ENCODE measurements around the gene CNTF. TPM values are rescaled to one million over a fixed set of nuclear protein-coding genes. Genes with fewer than 3 reads are reported as not detected.

CNTF gene
- total RNA-seq, 2 donors from 2014 or later, result 1.8 to 2.1 TPM

DNA sequence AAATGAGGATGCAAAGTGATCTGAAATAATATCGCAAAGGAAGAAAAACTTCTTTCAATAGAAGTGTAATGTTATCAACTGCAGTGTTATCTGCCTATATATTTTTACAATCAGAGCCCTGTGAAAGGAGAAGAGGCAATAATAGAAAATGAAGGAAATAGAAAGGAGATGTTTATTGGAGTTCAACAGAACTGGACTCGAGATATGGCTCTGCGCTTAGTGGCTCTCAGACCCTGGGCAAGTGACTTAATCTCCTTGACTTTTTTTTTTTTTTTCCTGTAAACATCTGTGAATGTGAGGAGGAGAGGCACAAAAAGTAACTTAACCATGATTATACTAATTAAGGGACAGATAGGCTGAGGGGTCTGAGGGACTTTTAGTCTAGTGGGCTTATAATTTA, 18.9 kb downstream of the CNTF start:
- no peak for DNase-seq
- intact Hi-C loops (cut with DNase I), result no loop called here
- Histone ChIP-seq H3K27me3 (no peaks in the 10 kb centered on the region), H3K4me3 (no peak overlapping the region), H3K27ac (peak overlapping the region; percentile 45), H3K9ac (ENCODE audit: low read depth in 2 of 2, low read length in 2 of 2) (peak overlapping the region in 1 of 2 donors; percentile 23), H3K4me1 (no peaks in the 10 kb centered on the region), H3K9me3 (no peaks in the 10 kb centered on the region), H3K36me3 (no peaks in the 10 kb centered on the region)
- TF ChIP-seq, protein P1, sequence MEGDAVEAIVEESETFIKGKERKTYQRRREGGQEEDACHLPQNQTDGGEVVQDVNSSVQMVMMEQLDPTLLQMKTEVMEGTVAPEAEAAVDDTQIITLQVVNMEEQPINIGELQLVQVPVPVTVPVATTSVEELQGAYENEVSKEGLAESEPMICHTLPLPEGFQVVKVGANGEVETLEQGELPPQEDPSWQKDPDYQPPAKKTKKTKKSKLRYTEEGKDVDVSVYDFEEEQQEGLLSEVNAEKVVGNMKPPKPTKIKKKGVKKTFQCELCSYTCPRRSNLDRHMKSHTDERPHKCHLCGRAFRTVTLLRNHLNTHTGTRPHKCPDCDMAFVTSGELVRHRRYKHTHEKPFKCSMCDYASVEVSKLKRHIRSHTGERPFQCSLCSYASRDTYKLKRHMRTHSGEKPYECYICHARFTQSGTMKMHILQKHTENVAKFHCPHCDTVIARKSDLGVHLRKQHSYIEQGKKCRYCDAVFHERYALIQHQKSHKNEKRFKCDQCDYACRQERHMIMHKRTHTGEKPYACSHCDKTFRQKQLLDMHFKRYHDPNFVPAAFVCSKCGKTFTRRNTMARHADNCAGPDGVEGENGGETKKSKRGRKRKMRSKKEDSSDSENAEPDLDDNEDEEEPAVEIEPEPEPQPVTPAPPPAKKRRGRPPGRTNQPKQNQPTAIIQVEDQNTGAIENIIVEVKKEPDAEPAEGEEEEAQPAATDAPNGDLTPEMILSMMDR (IDR thresholded peaks at IDR 0.05), result no peak

DNA sequence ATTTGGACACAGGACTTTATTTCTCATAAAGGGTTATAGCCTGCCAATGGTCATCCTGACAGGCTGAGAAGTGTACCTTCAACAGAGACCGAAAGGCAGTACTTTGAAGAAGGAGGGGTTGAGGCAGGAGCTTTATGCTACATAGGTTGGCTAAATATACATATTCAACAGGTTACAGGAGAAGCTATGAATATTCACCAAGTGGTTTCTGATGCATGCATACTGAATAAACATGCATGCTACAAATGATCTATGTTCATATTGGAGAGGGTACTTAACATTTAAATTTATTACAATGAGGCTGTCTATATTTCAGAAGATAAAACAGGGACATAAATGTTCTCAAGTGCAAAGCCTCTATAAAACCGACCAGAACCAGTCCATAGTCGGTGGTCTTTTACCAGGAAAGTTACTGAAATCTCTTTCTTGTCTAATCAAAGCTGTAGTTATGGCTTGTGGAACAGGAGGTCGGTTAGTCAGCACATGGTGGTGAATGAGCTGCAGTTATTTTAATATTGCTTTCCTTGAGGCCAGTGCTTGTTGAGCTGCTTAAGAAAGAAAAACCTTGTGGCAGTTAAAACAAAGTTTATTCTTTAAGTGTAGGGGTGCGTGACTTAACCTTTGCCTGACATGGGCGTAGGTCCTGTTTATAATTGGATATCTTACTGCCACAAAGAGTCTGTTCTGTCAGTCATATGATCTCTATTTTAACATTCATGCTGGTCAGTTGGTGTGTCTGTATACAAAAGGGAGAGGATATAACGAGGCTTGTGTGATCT, 19.5 kb downstream of the CNTF start:
- H3K4me1 ChIP-seq, result no peaks in the 10 kb centered on the region
- intact Hi-C loops (cut with DNase I), result no loop called here
- H3K27ac ChIP-seq, result peak overlapping the region; percentile 35
- no peak overlapping the region for H3K9ac ChIP-seq (ENCODE audit: low read depth in 2 of 2, low read length in 2 of 2)
- H3K4me3 ChIP-seq, result no peak overlapping the region
- TF ChIP-seq, protein P1 (IDR thresholded peaks at IDR 0.05), result no peak
- H3K36me3 ChIP-seq, result no peaks in the 10 kb centered on the region
- H3K9me3 ChIP-seq, result no peaks in the 10 kb centered on the region
- no peaks in the 10 kb centered on the region for H3K27me3 ChIP-seq
- no peak for DNase-seq

DNA sequence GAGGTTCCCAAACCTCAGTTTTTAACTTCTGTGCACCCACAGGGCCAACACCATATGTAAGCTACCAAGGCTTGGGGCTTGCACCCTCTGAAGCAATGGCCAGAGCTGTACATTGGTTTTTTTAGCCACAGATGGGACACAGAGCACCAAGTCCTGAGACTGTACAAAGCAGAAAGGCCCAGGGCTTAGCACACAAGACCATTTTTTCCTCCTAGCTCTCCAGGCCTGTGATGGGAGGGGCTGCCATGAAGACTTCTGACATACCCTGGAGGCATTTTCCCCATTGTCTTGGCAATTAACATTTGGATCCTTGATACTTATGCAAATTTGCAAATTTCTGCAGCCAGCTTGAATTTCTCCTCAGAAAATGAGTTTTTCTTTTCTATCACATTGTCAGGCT, 23.4 kb downstream of the CNTF start:
- TF ChIP-seq, protein P1 (IDR thresholded peaks at IDR 0.05), result no peak
- Histone ChIP-seq H3K9me3 (no peaks in the 10 kb centered on the region), H3K36me3 (no peaks in the 10 kb centered on the region), H3K4me3 (no peak overlapping the region), H3K4me1 (no peaks in the 10 kb centered on the region), H3K9ac (ENCODE audit: low read depth in 2 of 2, low read length in 2 of 2) (no peak overlapping the region), H3K27ac (no peak overlapping the region), H3K27me3 (no peaks in the 10 kb centered on the region)
- intact Hi-C loops (cut with DNase I), result no loop called here
- no peak for DNase-seq

DNA sequence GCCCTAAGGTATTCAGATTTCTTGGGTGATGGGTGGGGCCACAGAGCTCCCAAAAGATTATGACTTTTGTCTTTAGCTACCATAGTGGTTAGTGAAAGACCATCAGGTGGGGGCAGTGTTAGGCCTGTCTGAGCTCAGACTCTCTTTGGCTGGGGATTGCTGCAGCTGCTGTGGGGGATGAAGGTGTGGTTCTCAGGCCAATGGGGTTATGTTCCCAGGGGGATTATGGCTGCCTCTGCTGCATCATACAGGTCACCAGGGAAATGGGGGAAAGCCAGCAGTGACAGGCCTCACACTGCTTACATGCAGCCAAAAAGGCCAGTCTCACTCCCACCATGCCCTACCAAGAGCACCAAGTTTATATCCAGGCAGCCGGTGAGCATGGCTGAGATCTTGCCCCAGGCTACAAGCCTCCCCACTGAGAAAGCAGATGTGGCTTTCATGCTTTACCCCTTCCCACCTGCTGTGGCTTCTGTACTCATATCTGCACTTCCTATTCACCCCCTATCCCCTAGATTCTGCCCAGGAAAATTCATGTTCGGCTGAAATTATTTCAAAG, 24.8 kb downstream of the CNTF start:
- intact Hi-C loops (cut with DNase I), result no loop called here
- H3K4me3 ChIP-seq, result no peak overlapping the region
- no peaks in the 10 kb centered on the region for H3K9me3 ChIP-seq
- H3K27me3 ChIP-seq, result no peaks in the 10 kb centered on the region
- no peak for DNase-seq
- H3K4me1 ChIP-seq, result no peaks in the 10 kb centered on the region
- H3K9ac ChIP-seq (ENCODE audit: low read depth in 2 of 2, low read length in 2 of 2), result no peak overlapping the region
- TF ChIP-seq, protein P1 (IDR thresholded peaks at IDR 0.05), result no peak
- H3K27ac ChIP-seq, result no peak overlapping the region
- H3K36me3 ChIP-seq, result no peaks in the 10 kb centered on the region

DNA sequence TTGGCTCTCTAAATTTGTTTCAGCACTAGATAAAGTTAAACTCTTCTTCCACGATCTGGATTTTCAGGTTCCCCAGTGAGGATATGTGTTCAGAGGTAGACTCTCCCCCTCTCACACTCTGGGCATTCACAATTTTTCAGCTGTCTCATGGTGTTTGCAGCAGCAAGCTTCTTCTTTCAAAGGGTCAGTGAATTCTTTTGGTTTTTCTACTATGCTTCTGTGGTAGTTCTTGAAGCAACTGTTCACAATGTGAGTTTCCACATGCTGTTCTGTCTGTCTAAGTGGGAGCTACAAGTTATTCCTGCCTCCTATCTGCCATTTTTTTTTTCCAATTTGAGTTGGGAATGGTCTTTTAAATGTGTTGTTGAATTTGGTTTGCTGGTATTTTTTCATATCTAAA, 25.4 kb downstream of the CNTF start:
- TF ChIP-seq, protein P1 (IDR thresholded peaks at IDR 0.05), result no peak
- no peak for DNase-seq

More for the DNA sequence above, 25.4 kb downstream of the CNTF start:
- Histone ChIP-seq H3K36me3 (no peaks in the 10 kb centered on the region), H3K4me3 (no peak overlapping the region), H3K9ac (ENCODE audit: low read depth in 2 of 2, low read length in 2 of 2) (no peak overlapping the region), H3K4me1 (no peaks in the 10 kb centered on the region), H3K9me3 (no peaks in the 10 kb centered on the region), H3K27ac (no peak overlapping the region), H3K27me3 (no peaks in the 10 kb centered on the region)
- intact Hi-C loops (cut with DNase I), result no loop called here

Measured in colonic mucosa (tissue), 4 donors.